GM19025 (cell line): ENCODE data around the gene TSKU.
"Not testable (repeated sequence)": the region's sequence is repeated elsewhere in the genome, so short reads cannot be mapped to it uniquely, and the experiment has no call there.

Source experiments
- ATAC-seq: cut with Tn5 transposase; IDR thresholded peaks from one replicate; pipeline ENCODE4 v1.9.1; 2021; ENCODE audit warnings: mild to moderate bottlenecking, low read depth, moderate library complexity; ENCODE audit not compliant: unreplicated experiment

The TSKU gene

DNA sequence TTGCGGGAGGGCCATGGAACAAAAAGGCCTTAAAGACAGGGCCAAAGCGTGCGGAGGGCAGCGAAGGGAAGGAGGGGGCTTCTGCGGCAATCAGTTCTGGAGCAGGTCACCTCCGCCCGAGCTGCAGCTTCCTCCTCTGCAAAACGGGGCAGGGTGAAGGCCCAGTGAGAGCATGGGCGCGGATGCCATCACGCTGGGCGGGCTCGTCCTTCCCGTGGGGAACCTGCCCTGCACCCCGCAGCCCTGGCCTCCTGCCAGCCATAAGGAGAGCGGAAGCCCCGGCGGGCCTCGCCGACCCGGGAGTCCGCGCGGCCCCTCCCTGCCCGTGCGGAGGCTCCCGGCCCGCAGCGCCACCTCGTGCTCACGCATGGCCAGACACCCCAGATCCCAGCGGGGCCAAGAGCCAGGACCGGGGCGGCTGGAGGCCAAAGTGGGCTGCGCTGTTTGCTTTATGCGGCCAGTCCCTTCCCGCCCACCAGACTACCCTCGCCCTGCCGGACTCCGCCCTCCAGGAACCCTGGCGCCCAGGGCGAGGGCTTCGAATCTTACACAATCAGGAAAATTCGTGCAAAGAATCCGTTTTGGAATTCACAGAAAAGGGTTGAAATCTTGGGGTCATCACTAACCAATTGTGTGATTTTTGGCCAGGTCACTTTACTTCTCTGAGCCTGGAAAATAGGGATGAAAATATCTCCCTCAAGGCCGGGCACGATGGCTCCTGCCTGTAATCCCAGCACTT is 16.1 kb downstream of the TSKU start:
- ATAC-seq: peak; percentile 64

DNA sequence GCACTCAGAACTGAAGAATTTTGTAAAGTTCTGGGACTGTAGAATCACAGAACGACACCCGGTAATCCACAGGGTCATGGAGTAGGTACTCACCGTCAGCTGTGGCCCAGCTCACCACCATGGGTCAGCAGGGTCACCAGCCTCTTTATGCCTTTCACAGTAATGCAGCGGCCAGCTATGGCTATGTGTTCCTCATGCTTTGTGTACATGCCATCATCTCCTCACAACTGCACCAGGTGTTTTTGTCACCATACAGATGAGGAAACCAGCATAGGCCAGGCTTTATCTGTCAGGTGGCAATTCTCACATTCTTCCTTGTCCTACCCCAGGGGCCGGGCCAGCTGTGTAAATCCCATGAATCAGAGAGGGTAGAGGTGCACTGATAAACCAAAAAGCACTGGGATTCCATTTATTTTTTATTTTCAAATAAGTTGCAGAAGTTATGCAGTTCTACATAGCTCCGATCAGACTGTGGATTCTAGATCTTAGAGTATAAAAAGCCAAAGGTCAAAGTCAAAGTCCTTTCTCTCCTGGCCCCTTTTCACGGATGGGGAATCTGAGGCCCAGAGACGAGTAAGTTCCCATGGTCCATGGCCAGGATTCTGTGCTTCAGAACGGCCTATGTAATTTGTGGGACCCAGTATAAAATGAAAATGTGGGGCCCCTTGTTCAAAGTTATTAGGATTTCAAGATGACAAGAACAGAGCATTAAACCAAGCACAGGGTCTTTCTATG is 17.5 kb downstream of the TSKU start:
- ATAC-seq: no peak

DNA sequence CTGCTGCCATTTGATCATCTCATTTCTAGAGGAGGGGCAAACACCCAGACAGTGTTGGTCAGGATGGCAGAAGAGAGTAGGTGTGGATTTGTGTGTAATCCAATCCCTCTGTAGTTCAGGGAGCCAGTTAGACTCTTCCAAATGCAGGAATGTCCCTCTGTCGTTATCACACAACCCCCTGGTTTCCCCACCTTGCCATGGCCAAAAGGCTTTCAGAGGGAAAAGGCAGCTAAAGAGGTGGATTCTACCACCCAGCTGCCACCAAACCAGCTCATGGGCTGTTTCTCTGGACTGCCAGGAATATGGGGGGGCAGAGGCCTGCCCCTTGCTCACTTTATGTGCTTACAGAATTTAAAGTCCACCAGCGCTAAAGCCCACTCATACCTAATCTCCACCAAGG is 18.1 kb downstream of the TSKU start:
- ATAC-seq: no peak

DNA sequence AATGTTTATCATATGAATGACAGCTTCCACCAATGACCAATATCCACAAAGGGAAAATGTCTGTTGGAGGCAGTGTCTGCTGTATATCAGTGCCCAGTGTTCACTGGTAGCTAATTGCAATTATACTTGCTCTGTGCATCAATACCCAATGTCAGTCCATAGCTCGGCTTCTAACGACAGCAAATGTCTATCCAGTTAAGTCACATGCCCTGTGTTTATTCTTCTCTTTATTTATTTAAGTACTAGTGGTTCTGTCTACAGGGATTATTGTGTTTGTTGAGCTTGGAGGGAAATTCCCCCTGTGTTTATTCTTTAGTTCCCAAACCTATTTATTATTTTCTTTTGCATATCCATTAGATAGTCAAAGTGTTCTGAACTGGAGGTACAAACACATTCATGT is 18.6 kb downstream of the TSKU start:
- ATAC-seq: no peak

DNA sequence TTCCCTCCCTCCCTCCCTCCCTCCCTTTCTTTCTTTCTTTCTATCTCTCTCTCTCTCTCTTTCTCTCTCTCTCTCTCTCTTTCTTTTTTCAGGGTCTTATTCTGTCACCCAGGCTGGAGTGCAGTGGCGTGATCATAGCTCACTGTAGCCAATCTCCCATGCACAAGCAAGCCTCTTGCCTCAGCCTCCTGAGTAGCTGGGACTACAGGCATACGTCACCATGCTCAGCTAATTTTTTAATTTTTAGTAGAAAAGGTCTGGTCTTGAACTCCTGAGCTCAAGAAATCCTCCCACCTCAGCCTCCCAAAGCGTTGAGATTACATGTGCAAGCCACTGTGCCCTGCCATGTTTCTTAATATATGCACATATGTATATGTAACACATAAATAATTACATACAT is 19.0 kb downstream of the TSKU start:
- ATAC-seq: no peak

DNA sequence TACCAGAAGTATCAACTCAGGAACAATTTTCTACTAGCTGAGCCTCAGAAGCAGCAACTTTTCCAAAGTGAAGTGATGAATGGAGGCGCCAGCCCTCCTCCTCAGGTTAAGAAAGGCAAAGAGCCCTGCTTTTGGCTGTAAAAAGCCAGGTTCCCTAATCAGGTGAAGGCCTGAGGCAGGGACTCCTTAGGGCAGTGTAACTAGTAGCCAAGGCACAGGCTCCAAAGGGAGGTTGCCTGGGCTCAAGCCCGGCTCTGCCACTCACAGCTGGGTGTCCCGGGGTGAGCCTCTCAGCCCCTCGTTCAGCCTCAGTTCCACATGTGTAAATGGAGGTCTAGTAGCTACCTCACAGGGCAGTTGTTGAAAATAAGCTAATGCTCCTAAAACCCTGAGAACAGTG is 19.5 kb downstream of the TSKU start:
- no peak for ATAC-seq

DNA sequence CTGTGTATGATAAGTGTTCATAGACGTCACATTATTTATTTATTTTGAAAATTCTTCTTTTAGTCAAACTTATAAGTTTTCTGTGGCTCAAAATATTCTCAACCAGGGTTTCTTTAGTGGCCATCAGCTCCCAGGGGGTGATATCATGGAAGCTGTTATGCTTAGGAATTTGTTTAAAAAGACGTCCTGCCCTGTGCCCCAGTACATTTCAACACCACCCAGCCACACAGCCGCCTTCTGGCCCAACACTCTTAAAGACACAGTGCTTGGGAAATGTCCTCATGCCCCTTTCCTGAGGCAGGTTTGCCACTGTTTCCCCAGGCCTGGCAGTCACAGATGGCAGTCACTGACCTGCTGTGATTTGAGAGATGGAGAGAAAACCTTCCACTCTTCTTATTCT is 19.9 kb downstream of the TSKU start:
- ATAC-seq: no peak

DNA sequence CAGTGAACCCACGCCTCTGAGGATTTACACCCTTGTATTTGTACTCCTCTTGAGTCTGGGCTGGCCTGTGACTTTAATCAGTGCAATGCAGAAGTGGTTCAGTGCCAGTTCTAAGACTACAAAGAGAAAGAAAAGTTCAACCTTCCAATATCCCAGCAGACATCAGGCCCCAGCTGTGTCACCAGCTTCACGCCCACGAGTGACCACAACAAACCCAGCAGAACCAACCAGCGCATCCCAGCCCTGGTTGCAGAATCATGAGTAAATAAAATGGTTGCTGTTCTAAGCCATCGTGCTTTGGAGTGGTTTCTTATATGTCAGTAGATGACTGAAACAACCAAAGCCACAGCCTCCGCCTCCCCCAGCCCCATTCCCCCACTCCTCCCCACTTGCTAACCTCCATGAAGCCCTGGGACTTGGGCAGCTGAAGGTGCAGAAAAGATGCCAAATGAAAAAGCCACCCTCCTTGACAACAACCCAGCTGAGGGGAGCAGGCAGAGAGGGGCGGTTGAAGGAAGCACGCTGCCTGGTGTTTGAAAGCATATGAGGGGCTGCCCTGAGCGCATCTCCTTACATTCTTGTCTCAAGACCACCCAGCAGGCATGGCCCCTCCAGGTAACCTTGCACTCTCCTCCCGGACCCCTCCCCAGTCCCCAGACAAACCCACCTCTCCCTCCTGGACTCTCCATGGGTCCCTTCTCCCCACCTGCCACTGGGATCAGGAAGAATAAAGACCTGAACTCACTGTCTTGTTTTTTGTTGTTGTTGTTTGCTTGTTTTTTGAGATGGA is 20.9 kb downstream of the TSKU start:
- ATAC-seq: no peak

DNA sequence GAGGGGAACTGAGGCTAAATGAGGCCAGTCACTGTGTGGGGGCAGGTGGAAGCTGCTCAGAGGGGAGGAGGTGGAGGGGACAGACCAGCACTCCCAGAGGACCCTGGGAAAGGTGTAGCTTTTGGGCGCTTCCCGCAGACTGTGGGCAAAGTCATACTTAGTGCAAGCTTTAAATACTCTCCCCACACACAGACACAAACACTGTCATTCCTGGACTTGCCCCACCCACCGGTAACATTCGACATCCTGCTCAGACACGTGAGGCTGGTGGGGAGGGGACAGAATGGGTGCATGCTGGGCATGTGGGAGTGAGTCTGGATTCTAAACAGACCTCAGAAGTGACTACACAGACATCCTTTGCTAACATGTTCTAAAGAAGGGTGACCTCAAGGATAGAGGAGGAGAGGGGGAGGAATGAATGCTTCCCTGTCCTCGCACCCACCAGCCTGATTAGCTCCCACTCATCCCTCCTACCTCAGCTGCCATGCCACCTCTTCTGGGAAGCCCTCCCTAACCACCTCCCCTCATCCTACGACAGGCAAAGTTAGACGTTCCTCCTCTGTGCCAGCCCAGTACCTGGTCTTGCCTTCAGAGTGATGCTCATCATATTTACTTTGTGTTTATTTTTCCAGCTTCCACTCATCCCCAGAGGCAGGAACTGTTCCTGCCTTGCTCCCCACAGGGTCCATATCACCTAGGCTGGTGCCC is 22.2 kb downstream of the TSKU start:
- ATAC-seq: no peak

DNA sequence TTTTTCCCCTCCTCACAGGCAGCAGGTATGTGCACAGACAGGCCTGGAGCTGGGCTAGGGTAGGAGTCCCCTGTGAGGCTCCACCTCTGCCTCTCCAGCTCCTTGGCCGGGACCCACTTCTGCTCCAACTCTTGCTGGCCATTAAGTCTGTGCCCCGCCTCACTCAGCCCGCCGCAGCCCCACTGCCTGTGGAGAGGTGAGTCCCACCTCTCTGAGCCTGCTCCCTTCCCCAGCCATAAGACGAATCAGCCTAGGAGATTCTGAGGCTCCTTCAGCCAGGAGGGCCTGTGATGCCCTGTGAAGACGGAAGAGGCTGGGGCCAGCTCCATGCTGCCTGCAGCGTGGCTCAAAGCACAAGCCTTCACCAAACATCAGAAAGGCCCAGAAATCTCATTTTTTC is 23.0 kb downstream of the TSKU start:
- no peak for ATAC-seq

DNA sequence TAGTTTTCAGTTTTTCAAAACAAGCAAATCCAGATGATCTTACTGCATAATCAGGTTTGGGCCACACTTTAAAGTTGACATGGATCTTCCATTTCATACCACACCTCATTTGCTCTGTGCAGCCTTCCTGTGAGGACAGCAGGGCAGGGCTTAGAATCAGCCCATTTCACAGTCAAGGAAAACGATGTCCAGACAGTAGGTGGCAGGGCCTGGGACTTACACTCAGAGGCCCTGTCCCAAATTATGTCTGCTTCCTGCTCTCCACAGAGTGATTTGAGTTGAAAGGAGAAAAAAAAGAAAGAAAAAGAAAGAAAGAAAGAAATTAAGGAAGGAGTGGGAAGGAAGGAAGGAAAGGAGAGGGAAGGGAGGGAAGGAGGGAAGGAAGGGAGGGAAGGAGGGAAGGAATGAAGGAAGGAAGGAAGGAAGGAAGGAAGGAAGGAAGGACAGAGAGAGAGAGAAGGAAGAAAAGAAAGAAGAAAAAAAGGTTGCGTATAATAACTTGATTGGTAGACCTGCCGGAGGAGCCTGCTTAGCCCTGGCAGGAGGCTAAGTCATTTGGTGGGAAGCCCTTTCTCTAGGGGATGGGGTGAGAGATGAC is 23.6 kb downstream of the TSKU start:
- no peak for ATAC-seq

DNA sequence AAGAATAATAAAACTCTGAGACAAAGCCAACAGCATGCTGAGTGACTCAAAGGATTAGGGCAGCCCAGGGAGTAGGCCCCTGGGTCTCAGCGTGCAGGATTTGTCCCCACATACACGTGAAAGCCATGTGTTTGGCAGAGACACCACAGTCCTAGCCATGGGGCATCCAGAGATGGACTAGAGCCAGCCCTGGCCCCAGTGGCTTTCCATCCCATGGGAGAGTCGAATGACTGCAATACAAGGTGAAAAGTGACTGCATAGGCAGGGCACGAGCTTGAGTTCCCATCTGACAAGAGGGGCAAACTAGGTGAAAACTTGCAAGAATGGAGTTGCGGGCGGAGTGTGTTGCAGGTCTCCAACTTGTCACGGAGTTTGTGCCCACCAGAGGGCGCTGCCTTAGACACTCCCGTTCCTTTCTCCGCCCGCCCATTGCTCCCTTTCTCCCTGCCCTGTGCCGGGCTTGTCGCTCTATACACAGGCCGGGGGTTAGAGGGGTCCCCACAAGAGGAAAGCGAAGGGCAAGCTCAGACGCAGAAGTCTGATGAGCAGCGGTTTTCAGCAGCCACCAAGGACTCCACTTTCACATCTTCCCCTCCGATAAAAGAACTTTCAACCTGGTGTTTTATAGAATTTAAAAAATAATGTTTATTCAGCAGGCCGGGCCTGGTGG is 24.2 kb downstream of the TSKU start:
- no peak for ATAC-seq

DNA sequence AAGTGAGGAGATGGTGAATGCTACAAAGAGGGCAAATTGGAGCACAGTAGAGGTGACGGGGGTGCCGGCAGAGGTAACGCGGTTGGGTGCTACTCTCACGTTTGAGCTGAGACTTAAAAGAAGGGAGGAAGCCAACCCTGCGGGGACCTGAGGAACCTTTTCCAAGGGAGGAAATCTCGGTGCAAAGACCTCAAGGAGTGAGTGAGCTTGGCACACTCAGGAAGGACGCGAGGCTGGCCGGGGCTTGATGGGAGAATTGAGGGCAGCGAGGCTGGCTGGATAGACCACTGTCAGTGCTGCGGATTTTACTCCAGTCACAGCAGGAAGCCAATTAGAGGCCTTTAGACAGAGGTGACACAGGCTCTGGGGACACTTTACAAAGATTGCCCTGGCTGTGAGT is 25.0 kb downstream of the TSKU start:
- no peak for ATAC-seq

DNA sequence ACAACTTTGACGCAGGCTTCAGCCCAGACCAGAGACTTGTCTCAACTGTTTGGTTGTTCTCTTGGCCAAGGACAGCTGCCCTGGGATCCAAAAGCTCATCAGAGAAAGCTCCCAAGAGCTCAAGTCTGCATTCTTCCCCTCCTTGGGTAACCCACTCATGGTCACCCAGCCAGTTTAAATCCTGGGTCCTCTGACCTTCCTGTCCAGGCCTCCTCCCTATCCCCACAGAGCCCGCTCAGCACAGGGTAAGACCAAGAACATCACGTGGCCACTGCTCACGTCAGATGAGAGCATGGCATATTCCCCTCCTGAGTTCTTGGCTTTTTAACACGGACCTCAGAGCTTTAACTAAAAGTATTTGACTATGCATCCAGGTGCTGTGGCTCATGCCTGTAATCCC is 25.8 kb downstream of the TSKU start:
- ATAC-seq: no peak

DNA sequence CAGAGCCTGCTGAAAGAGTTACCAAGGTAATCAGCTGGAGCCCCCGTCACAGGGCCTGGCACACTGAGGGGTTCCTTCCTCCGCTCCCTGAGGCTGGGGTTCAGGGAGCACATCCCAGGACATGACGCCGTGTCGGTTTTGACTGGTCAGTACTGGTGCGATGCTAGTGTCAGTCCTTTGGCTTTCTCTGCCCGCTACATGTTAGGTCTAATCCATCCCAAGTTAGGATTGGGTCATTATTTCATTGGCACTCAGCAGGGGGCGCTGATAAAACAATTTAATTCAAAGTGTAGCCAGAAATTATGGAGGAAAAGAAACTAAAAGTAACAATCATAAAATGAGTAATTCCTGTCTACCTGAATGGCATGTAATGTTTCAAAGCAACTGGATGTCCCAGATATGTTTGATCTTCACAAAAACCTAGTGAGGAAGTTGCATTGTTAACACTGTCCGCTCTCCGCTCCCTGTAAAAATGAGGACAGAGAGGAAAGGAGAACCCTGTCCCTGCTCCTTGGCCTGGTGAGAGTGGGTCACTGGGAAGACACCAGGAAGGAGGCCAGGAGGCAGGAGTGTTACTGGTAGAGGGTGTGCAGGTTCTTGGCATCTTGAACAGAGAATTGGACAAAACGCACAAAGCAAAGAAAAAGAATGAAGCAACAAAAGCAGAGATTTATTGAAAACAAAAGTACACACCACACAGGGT is 27.1 kb downstream of the TSKU start:
- no peak for ATAC-seq

DNA sequence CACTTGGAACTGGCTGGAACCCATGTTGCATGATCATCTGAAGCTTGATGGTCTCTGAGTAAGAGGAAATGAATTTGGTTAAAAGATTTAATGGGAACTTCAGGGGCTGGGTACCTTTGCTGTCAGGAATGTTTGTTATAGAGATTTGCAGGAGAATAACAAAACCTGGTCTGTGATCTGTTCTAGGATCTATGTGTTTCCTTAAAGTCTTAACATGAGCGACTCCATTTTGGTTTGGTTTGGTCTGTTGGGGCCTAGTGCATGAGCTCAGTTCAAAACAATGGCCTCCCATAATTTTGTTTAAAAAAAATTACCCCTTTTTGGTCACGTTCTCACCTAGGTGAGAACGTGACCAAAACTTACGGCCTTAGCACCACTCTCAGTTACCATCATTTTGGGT is 28.1 kb downstream of the TSKU start:
- no peak for ATAC-seq

DNA sequence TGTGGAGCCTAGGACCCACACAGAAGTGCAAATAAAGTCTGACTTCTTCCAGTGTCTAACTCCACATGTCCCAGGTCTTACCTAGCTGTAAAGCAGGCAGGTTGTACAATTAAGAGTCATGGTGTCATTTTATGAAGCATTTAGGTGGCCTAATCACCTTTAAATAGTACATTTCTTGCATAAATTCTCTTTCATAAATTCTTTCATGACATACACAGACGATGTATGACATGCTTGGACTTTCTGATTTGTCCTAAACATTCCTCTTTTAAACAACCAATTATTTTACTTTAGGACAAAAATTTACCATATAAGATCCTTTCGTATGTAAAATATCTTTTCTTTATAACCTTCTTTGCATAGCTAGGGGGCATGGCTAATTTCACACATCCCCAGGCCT is 31.3 kb downstream of the TSKU start:
- ATAC-seq: no peak

DNA sequence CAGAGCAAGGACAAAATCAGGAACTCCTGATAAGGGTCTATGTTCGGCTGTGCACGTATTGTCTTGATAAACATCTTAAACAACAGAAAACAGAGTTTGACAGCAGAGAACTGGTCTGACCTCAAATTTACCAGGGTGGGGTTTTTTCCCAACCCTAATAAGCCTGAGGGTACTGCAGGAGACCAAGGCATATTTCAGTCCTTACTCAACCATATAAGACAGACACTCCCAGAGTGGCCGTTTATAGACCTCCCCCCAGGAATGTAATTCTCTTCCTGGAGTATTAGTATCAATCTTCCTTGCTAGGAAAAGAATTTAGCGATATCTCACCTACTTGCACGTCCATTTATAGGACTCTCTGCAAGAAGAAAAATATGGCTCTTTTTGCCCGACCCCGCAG is 32.5 kb downstream of the TSKU start:
- not testable (repeated sequence) for ATAC-seq

DNA sequence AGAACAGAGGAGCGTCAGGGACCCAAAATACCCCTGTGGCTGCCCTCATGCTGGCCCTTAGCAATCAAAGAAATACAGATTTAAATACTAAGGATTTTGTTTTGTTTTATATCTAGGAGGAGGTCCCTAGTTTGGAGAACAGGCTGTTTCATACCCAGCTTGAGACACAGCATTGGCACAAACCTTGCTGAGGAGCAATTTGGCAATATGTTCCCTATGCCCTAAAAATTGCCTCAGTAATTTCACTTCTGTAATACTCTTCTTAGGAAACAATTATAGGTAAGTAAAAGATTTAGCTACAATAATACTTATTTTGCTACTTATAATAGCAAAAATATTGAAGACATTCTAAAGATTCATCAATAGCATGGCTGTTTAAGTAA is 37.0 kb downstream of the TSKU start:
- ATAC-seq: no peak
